Central memory CD4-positive, alpha-beta T cell (primary cell): Measurements from ENCODE around the gene NHSL1.

ENCODE experiments used
- DNase-seq: peaks from one replicate; pipeline ENCODE4 v3.0.0; 2022

NHSL1 gene

DNA sequence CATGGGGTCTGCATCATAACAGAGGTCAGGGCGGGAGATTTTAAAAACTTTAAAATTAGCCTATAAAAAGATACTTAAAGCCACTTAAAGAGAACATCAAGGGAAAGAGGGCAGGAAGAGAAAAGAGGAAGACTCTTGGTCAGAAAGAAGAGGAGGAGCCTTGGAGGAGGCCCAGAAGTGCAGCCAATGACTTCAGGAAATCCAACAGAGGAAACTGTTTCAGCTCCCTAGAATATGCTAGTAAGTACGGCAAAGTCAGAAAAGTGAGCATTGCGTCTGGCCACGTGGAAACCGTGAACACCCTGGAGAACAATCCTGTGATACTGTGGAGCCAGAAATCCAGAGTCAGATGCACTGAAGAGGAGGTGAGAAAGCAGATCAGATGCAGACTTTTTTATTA is 22.5 kb upstream of the NHSL1 start:
- DNase-seq, result no peak

DNA sequence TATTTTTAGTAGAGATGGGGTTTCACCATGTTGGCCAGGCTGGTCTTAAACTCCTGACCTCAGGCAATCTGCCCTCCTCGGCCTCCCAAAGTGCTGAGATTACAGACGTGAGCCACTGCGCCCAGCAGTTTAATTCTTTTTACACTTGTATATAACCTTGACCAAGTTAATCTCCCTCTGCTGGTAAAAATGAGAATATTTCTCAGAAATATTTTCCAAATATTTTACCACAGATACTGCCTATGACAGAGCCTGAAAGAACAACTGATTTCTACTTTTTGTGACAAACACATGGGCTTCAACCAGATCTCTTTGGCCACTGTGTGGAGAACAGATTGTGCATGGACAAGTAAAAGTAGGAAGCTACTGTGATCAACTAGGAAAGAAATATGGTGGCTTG is 21.2 kb upstream of the NHSL1 start:
- DNase-seq, result no peak

DNA sequence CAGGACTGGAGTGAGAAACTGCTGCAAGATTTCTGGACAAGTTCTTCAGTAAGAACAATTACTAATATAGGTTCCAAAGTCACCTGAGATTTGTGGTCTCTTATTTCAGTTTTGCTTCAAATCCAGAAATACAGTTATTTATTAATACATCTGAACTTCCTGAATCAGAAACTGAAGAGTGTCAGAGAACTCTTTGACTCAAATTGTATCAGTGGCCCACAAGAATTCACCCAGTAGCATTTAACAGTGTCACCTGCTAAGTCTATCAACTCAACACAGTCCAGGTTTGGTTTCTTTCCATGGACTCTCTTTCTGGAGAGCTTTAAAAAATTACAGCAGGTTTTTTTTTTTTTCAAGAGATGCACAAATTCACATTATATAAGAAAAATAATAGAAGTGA is 18.8 kb upstream of the NHSL1 start:
- no peak for DNase-seq

DNA sequence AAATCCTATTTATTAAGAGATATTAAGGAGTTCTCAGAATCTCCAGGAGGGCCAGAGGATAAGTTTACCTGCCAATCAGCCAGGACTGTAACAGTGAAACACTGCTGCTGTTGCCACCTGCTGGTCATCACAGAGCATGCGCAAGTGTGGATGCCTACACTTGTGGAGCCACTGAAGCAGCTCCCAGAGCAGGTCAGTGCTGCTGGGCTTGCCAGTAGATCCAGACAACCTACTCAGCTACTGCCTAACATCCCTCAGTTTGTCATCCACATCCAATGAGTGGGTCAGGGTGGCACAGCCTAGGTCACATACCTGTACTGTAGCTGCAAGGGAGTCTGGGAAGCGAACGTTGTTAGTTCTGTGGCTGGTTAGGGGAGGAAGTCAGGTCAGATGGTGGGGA is 18.3 kb upstream of the NHSL1 start:
- DNase-seq, result peak; percentile 40

DNA sequence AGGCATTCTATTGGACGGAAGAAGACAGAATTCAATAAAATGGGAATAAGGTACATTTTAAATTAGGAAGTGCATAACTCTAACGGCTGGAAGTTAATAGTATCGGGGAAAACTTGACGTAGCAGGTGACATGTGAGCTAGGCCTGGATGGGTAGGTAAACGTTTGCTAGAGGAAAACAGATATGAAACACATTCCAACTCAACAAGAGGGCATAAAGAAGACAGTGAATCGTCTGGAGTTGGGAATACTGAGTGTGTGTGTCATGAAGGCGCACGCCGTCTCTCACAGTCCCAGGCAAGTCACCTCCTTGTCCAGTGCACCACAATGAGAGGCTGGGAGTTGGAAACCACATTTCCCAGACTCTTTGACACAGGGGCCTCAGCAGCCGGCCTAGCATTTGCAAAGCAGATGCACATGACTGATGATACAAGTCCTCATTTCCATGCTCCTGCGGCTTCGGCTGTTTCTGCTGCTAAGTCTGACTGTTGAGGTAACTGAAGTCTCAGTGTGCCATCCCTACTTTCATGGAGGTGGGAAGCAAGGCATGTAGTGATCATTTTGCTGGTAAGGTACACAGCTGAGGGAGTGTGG is 16.5 kb upstream of the NHSL1 start:
- DNase-seq, result no peak

DNA sequence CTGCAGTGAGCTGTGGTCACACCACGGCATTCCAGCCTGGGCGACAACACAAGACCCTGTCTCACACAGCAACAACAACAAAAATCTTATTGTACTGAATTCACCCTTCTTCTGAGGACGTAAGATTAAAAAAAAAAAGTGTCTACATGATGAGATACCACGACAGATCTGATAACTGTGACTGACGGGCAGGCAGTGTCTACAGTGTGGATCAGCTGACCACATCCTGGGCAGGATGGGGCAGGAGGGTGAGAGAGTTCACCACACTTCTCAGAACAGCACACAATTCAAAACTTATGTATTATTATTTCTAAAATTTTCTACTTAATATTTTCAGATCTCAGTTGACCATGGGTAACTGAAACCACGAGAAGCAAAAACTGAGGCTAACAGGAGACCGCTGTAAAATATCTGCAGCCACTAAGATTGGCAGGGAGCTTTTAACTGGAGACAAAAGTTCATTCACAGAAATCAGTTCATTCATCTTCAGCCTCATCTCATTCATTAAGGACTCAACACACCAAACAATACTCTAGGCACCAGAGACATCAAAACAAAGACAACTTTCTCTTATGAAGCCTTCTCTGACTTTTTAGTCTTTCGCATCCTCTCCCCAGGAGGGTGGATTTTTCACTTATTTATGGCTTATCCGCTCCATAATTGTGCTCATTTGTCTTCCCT is 15.7 kb upstream of the NHSL1 start:
- DNase-seq, result peak; percentile 38

DNA sequence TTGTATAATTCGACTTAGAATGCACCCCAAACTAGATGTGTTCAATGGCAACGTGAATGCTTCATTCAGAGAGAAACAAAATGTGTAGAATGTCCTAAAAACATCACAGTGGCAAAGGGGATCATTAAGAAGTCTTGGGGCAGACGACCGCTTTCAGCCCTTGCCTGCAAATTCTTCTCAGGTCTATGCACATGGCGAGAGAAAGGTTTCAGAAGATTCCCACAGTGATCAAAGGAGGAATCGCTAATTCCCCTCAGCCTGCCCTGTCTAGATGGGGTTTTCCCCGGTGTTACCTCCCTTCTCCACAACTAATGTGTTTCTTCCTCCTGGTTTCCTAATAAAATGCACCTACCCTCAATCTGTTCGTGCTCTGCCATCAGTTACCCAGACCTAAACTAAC is 13.3 kb upstream of the NHSL1 start:
- no peak for DNase-seq

DNA sequence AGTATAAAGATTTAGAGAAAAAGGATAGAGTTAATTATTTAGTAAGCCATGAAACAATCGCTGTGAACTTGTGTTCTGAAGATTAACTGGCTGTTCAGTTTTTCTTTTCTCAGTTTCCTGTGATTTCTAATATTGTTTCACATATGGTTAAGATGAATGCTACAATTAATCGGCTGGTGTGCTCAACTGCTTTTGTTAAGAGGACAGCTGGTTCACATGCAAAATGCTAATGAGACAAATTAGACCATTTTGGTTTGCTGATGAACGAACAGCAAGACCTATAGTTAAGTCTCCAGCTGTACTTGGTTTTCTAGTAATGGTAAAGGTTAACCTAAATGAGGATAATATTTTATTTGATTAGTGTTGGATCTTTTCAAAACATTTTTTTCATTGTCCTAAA is 10.8 kb upstream of the NHSL1 start:
- no peak for DNase-seq

DNA sequence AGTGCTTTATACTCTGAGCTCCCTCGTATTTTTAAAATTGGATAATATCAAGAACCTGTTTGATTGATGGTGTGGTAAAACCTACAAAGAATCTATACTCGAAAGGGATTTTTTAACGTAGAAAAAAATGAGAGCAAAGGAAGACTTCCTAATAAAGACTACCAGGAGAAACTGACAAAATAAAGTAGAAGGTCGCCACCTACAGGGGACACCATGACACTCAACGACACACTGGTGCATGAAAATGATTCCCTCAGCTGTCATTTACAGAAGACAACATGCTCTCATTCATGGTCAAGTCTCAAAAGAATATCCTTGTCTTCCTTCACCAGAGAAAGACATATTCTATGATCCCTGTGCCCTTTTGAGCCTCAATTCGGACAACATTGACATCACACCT is 10.1 kb upstream of the NHSL1 start:
- peak; percentile 34 for DNase-seq

DNA sequence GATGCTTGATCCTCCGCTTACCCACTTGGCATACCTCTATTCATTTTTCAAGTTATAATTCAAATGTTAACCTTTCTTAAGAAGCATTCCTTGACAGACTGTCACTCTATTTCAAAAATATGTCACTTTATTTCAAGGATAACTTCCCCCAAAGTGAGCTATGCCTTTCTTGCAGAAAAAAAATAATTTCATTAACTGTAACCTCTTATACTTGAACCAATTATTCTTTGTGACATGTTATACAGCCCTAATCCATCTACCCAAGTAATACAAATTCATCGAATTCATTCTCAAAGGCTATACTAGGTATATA is 9.3 kb upstream of the NHSL1 start:
- no peak for DNase-seq

DNA sequence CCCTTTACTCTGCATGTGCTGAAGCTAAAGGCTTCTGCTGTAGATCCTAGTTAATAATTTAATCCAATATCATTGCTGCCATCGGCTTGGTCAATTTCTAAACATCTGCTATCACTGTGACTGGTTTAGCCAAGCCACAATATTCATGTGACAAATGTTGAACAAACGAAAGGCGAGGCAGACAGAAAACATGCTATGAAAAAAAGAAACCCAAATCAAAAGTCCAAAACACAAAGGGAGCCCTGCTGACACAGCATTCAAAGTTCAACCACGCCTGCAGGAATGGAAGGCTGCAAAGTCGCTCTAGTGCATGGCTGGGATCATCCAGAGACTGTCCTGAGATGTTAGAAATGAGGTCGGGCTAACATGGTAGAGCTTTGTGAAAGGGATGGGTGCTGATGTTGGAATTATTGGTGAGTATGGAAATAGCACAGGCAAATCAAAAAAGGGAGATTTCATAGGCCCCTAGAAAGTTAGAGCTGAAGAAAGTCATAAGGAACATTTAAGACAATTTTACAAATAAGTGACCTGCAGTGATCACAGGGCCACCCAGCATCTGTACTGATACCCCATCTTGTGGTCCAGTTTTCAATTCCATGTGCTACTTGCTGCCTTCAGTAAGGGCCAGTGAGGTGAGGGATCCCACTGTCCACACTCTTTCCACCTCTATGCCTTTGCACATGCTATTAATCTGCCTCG is 8.8 kb upstream of the NHSL1 start:
- no peak for DNase-seq

DNA sequence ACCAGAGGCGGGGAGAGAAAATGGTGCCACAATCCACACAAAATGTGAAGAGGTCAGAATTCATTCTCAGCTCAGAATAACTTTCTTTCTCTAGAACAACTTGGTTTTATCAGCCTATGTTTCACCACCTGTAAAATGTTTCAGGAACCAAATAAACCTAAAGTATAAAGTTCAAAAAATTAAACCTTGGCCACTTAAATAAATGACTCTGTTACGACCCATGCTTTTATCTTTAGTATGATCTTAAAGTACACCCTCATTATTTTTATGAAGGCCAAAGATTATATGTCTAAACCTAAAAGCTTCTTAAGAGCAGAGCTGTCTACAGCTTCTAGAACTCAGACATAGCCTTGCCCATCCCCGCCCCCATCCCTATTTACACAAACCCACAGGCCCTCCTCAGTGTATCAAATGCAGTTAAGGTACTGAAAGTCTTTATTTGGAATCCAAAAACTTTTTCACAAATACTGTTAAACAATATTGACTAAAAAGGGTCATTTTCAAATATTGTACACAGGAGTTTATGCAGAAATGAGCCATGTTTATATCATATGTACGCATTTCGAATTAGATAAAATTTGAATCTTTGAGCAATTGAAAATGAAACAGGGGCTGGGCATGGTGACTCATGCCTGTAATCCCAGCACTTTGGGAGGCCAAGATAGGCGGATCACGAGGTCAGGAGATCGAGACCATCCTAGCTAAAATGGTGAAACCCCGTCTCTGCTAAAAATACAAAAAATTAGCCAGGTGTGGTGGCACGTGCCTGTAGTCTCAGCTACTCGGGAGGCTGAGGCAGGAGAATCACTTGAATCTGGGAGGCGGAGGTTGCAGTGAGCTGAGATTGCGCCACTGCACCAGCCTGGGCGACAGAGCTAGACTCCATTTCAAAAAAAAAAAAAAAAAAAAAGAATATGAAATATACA is 5.7 kb upstream of the NHSL1 start:
- DNase-seq, result no peak

DNA sequence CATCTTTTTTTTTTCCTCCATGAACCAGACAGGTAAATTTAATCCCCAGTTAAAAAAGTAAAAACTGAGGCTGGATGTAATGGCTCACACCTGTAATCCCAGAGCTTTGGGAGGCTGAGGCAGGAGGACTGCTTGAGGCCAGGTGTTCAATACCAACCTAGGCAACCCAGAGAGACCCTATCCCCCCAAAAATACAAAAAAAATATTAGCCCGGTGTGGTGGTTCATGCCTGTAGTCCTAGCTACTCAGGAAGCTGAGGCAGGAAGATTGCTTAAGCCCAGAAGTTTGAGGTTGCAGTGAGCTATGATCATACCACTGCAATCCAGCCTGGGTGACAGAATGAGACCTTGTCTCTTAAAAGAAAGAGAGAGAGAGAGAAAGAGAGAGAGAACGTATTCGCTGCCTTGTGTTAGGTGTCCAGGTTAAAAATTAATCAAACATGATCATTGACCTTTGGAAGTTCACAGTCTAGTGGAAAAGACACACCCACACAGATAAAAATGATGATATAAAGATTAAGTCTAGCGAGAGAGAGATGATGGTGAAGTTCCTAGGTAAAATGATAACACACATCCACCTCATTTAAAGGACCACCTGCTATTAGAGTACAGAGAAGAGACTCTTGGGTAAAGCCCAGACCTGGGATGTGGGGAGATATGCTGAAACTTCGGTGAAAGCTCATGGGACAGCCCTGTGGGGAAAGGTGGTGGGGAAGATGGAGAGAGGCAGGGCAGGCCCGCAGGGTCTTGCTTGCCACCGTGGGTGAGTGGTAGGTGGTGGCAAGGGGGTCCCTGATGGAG is 4.8 kb upstream of the NHSL1 start:
- DNase-seq, result no peak

DNA sequence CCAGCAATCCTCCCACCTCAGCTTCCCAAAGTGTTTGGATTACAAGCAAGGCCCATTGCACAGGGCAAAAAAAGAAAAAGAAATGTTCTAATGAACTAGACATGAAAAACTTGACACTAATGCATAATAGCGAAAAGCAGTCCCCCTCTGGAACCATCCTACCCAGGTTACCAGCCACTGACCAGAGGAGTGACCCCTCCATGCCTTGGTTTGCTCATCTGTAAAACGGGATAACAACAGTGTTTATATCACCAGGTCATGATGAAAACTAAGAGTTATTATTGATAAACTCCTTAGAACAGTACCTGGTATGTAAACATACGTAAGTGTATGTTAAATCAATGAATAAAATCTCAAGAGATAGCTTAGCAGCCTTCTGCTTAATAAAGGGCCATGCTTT is 3.3 kb upstream of the NHSL1 start:
- DNase-seq, result no peak

DNA sequence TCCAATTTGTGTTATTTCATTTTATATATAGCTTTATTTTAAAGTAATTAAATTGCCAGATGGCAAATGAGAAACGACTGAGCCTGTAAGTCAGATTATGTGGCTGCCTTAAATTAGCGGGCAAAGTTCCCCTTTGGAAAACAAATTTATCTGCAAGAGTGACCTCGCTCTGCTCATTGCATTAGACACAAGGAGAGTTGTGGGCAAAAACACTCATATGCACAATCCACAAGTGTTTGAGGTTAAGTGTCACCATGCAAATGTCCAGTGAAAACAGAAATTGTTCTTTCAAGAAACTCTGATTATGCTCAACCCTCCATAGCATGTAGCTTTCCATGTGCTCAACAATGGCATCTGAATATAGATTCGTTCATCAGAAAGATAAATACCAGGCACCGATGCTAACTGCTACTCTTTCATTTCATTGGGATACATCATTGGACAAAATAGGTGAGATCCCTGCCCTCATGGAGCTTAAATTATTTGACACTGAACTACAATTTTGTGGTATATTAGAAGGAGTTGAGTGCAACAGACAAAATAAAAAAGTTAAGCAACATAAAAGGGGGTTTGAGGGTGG is 1.7 kb upstream of the NHSL1 start:
- DNase-seq, result no peak

DNA sequence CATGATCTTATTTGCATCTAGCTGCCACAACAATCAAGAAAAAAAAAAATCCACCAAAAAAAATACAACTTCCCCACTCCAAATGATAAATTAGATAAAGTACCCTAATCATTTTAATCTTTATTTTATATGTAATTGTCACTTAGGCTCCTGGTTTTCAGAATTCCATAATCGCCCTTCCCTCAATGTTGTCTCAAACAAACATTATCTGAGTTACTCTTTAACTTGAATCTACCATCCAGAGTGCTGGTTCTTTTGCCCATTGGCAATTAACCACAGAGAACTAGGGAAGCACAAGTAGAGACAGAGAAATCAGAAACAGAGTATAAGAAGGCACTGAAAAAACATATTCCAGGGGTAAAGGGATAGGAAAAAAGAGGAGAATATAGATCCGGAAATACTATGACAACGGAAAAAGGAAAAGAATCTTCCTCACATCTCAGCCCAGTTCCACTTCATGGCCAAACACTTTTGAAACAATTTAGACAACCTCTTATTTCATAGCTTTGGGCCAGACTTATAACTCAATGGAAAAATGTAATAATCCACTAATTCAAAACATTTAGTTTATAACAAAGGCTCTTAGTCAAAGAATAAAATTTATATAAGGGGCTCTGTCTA is 861 bp upstream of the NHSL1 start:
- DNase-seq, result no peak

DNA sequence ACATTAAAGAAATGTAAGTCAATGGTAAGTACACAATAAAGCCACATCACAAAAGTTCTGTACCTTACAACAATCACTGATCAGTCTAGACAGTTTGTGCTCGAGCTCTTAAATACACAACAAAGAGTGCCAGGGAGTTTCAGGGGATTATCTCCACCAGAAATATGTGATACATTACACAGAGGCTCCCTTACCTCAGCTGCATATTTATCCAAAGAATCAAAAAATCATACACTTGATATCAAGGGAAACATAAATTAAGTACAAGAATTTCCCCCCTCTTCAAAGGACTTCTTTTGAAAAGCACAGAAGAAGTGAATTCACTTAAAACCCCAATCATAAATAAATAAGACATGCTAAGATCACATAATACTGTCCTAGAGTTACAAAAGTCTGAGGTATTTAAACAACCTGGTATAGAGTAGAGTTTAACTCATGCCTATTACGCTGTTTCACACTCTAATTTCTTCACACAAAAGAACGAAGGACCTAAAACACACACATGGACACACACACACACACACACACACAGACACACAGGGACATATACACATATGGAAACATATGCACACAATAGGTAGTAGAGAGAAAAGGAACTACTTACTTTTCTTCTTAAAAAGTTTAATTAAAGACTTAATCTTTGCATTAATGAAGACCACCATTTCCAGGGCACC is 528 bp downstream of the NHSL1 start:
- no peak for DNase-seq

DNA sequence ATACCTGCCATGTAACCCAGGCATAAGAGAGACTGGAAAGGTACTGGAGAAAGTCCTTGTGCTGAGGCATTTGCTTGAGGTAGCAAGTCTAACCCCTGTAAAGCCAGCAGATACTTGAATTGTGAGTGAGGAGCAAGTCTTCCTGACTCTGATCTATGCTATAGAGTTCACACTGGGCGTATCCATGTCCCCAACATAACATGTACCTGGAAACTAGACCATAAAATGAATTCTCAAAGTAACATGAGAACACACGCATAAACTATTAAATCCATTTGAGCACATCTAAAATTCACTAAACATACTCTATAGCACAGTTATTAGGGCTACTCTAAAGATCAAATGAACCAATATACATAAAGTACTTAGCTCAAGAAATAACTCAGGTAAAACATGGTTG is 2.0 kb downstream of the NHSL1 start:
- no peak for DNase-seq

DNA sequence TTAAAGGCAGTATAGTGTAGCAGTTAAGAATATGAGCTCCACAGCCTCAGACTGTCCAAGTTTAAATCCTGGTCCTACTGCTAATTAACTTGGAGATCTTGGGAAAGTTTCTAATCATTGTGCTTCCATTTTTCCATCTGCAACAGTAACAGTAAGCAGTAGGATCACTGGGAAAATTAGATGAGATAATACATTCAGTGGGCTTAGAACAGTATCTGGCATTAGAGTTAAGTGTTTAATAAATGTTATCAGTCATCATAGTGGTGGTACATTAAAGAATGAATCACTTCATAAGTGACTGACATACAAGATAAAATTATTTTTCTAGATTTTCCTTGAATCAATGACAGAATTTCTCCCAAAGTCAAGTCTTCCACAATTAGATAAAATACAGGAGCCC is 5.0 kb downstream of the NHSL1 start:
- DNase-seq, result no peak

DNA sequence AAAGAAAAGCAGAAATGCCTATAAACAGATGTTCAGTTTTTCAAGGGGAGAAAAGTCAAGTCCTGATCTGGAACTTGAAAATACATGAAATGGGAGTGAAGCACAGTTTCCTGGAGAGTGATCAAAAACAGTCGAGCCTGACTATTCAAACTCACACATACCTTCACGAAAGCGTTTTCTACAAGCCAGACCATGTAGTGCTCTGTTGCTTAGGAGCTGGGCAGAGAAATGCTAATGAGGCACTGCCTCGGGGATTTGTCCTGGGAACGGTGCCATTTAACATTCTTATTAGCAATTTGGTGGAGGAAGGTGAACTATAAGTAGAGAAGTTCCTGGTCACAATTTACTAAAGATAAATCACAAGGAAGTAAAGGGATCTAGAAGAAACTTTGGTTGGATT is 5.9 kb downstream of the NHSL1 start:
- no peak for DNase-seq

DNA sequence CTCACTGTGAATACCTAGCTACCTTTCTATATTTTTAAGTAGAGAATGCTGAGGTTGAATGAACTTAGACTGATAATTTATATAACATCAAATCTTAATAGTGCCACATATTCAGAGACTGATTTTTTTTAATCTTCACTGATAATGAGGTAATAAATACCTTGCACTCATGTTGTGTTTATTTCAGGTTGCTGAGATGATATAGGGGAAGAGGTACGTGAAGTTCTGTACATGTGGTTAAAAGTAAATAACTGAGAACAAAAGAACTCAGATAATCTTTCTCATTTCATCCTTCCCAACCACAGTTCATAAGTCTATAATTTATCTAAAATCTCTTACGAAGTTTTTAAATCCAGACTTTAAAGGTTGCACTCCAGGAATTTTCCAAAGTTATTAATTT is 6.4 kb downstream of the NHSL1 start:
- no peak for DNase-seq
